ENCODE results near the gene CFDP1.
"Not testable (repeated sequence)": the region's sequence is repeated elsewhere in the genome, so short reads cannot be mapped to it uniquely, and the experiment has no call there.

The CFDP1 gene

DNA sequence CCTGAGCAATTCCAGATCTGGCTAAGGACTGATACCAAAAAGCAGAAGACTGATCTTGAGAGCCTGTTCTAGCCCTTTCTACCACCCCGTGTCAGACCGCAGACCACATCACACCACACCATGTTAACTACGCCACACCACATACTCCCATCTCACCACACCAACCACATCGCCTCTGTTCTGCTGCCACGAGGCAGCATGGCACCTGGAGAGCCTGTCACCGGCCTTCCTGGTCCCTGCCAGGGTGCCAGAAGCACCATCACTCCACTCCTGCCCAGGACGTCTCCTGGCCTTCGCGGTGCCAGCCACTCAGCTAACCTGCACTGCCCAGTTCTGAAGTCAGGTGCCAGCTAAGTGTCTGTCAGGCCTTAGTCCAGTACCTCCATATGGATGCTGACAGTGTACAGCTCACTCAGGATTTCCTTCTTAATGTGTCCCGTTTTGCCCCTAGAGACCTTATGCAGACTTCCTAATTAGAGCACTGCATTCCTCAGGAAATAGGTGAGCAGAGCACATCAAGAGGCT is 144.6 kb downstream of the CFDP1 start:
- peak; percentile 77 to 85 for ATAC-seq

DNA sequence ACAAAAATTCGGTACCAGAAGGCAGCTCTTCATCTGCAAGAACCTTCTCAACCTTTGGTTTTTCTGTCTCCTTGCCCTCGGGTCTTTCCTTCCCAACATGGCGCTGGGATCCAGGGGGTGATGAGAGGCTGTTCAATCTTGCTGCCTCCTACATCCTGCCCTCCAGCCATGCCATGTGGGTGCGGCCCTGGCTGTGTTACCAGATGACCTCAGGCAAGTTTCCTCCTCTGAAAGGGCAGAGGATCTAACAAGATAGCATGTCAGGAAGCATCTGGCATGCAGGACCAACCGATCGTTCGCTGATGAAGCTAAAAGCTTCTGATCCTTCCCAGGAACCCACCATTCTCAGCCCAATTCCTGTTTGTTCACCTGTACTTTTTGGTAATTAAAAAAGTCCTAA is 145.1 kb downstream of the CFDP1 start:
- ATAC-seq: no peak

DNA sequence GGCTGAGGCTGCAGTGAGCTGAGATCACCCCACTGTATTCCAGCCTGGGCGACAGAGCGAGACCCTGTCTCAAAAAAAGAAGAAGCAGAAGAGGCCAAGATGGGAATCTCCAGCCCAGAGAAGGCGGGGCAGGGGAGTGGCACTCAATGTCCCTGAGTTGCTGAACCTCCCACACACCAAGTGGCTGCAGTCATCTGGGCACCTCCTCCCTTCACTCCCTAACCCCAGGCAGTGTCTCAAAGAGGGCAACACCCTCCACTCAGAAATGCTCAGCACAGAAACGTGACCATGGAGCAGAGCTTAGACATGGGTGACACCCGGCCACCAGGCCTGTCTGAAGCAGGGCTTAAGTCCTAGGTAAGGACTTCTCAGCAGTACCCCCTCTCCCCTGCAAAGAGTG is 145.6 kb downstream of the CFDP1 start:
- no peak for ATAC-seq

DNA sequence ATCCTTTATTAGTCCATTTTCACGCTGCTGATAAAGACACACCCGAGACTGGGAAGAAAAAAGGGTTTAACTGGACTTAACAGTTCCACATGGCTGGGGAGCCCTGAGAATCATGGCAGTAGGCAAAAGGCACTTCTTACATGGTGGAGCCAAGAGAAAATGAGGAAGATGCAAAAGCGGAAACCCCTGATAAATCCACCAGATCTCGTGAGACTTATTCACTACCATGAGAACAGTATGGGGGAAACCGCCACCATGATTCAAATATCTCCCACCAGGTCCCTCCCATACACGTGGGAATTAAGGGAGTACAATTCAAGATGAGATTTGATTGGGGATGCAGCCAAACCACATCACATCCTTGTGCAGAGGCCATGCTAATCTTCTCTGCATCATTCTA is 146.9 kb downstream of the CFDP1 start:
- ATAC-seq: no peak

DNA sequence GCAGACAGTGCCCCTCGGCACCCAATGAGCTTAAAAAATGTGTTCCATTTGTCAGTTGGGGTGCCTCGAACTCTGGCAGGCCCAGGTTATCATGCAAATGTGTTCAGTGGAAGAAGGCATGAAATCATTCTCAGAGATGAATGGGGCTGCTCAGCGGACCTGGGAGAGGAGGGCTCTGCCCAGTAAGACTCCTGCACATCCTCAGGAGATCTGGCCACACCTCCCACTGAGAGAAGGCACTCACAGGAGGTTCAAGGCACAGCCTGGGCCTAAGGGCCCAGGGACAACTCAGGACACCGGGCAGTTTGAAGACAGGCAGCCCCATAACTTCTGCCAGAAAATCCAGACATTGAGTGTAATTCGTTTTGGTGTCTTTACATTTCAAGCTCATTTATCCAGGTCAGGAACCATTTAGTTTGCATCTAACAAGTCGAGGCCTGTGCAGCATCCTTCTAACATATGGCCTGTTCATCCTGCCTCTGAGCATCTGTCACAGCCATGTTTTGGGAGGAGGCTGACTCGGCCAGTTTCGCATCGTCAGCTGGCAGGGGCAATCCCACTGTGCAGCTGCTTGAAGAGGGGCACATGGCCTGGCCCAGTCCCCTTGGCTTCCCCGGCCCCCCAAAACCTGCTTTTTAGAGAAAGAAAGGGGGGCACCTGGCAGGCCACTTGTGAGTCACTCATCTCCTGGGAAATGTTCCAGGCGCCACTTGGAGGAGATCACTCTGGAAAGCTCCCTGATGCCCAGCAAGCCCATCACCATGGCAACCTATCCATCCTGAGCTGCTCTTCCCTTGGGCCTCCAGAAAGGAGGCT is 150.6 kb downstream of the CFDP1 start:
- ATAC-seq: no peak

DNA sequence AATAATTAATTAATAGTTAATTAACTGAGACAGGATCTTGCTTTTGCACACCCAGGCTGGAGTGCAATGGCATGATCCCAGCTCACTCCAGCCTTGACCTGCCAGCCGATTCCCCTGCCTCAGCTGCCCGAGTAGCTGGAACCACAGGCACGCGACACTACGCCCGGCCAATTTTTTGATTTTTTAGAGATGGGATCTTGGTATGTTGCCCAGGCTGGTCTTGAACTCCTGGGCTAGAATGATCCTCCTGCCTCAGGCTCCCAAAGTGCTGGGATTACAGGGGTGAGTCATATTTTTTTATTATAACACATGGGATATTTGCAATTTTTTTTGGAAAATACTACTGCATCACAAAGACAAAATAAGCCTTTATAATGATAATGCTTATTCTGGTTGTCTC is 151.5 kb downstream of the CFDP1 start:
- no peak for ATAC-seq

DNA sequence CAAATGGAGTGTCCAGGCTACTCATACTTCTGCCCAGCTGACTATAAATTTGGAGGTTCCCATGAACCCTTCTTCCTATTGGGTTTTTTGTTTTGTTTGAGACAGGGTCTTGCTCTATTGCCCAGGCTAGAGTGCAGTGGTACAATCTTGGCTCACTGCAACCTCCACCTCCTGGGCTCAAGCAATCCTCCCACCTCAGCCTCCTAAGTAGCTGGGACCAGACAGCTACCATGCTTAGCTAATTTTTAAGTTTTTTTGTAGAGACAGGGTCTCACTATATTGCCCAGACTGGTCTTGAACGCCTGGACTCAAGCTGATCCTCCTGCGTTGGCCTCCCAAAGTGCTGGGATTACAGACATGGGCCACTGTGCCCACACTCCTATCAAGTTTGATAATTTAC is 152.3 kb downstream of the CFDP1 start:
- ATAC-seq: not testable (repeated sequence)

DNA sequence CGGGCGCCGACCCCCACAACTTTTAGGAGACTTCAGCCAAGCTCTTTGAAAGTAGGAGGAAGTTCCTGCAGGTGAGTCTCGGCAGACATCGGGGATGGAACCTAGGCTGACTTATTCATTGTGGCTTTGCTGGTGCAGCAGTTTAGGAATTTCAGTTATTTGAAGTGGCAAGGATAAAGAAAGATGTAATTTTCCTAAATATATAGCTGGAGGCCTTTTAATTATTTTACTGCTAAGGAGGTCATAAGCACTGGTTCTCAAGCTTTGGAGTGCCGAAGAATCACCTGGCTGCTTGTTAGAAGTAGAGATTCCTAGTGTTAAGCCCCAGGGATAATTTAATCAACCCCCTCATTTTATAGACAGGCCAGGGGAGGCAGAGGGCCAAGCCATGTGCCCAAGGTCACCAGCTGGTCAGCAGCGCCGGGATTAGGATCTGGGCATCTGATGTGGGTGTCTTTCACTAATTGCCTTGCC is 152.9 kb downstream of the CFDP1 start:
- no peak for ATAC-seq

DNA sequence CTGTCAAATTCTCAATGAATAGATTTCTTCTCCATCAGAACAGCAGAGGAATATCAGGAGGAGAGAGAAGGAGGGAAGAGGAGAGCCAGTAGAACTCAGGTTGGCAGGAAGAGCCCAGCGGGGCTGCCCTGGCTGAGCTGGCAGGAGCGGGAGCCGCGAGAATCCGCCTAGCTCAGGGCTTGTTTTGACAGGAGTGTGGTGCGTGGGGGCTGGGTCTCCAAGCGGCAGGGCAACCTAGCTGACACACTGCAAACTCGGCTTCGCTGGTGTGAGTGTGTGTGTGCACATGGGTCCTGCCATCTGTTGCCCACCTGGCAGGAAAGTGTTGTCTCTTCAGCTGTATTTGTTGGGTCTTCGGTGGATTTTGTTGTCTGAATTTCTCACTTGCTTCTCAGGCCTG is 154.0 kb downstream of the CFDP1 start:
- ATAC-seq: no peak

DNA sequence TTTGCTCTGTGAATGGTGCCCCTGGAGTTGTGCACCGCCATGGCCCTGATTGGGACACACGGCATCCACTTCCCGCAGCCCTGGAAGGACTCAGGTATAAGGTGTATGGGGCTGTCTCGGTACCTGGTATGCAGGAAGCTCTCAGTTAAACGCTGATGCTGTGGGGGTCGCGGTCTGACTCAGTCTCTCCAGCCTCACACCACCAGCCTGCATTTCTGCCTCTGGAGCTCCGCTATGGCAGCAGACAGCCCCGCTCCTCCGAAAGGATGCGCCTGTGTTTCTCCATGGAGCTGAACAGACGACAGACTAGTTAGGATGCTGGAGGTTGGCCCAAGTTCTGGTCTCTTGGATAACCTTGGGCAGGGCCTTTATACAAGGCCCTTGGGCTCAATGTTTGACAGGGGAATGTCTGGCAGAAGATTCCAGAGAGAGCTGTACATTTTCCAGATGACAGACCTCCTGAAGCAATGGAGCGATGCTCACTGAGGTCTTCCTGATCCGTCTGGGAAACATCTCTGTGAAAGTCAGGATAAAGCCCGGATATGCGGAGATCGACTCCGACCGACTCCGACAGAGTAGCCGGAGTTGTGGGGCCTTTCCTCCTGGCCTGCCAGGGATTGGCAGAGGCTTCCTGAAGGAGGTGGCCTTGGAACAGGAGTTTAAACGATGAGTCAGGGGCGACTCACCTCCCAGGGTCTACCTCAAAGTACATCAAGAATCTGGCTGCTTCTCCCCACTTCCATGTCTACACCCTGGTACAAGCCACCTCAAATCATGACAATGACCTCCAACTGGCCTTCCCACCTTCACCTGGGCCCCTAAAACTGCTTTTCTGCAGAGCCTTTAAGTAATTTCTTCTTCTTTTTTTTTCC is 160.0 kb downstream of the CFDP1 start:
- no peak for ATAC-seq

DNA sequence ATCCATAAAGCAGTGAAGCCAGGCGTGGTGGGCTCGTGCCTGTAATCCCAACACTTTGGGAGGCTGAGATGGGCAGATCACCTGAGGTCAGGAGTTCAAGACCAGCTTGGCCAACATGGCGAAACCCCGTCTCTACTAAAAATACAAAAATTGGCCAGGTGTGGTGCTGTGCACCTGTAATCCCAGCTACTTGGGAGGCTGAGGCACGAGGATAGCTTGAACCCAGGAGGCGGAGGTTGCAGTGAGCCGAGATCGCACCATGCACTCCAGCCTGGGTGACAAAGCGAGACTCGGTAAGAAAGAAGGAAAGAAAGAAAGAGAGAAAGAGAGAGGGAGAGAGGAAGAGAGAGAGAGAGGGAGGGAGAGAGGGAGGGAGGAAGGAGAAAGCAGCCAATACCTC is 160.7 kb downstream of the CFDP1 start:
- not testable (repeated sequence) for ATAC-seq

DNA sequence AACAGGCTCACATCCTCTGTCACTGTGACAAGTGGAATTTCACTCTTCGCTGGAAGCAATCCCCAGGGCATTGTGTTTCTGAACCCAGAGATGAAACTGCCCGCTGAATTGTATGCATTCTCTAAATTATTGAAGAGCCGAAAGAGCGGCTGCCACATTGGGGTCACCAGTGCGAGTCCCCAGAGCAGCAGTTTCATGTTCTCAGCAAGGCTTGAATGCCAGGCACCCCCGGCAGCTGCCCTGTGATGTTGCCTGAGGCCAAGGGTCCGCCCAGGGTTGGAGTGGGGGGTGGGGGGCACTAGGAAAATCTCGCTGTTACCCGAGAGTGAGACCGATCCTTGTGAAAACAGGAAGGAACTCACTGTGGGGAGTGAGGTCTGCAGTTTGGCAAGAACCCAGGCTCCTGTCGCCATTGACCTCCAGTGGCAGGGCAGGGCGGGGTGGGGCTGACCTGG is 161.2 kb downstream of the CFDP1 start:
- no peak for ATAC-seq

DNA sequence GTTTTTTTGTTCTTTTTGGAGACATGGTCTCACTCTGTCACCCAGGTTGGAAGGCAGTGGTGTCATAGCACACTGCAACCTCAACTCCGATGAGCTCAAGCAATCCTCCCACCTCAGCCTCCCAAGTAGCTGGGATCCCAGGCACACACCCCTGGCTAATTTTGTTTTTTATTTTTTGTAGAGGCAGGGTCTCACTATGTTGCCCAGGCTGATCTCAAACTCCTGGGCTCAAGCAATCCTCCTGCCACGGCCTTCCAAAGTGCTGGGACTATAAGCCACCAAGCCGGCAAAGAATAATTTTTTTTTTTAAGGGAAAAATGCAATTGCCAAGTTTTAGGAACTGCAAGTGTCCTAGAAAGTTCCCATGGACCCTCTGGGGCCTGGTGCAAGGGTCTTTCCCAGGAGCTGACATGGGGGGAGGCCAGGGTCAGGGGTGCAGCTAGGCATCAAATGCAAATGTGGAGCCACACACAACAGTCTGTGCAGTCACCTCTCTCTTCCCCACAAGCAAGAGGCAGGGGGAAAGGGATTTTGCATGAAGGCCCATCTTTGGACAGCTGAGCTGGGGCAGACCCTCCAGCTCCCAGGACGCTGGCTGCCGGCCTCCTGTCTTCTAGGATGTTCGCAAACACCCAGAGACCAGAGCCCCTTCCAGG is 161.7 kb downstream of the CFDP1 start:
- no peak for ATAC-seq

DNA sequence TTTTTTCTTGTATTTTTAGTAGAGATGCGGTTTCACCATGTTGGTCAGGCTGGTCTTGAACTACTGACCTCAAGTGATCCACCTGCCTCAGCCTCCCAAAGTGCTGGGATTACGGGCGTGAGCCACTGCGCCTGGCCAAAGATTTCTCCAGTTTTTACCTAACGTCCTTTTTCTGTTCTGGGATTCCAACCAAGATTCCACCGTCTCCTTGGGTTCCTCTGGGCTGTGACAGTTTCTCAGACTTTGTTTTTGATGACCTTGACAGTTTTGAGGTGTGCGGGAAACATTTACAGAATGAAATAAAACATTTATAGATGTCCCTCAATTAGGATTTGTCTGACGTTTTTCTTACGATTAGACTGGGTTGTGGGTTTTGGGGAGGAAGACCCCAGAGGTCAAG is 163.9 kb downstream of the CFDP1 start:
- not testable (repeated sequence) for ATAC-seq

DNA sequence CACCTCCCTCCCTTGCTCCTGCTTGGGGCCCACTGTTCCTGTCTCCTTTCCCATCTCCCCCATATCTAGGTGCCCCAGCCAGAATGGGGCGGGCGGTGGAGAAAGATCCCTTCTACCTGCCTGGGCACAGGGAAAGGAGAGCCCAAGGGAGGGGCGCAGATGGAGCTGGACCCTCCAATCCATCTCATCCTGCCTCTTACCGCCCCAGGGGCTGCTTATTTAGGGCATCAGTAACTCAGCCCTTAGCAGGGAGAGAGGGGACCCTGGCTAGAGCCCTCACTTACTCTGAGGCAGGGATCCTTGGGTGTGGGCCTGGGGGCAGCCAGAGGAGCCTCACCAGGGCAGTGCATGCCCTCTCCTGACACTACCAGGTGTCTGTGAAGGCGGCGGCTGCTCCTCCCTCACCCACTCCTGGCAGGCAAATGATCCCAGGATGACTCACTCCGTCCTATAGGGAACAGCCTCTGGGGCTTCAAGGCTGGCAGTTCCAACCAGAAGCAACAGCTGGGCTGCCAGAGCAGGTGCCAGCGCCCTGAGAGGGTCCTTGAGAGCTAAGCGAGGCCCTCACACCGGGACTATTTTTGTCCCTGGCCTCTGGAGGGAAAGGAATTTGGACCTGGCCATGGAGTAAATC is 165.6 kb downstream of the CFDP1 start:
- ATAC-seq: no peak

DNA sequence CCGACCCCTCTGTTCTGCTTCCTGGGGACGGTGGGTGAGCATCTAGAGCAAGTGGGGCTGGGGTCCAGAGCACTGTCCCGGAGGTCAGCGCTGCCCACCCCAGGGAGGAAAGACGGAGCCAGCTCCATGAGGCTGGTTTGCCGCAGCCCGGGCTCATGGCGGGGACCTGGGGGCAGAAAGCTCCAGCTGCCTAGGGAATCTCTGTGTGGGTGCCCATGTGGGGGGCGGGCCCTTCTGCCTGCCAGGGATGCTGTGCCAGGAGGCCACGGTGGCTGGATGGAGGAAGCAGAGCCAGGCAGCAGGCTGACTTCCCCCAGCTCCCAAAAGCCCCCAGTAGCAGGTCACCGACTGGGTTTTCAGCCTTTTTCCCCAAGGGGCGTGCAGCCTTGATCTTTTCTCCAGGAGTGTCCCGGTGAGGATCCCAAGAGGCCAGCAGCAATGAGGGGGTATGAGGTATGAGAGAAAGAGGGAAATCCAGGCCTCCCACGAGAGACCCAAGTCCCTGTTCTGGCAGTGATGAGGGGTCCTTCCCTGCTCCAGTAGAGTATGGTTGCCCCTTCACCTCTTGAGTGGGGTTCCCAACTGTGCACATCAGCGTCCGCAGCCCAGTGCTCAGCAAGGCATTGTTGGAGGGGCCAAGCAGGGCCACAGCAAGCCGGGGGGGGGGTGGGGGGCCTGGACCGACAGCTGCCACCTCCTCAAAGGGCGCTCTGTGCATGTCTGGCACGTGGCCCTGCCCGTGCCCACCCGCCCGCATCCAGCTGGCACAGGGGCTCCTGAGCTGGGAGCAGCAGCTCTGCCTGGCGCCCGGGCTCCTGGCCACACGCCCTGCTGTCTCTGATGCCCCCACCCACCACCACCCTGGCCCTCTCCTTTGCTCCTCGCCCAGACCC is 166.3 kb downstream of the CFDP1 start:
- no peak for ATAC-seq

DNA sequence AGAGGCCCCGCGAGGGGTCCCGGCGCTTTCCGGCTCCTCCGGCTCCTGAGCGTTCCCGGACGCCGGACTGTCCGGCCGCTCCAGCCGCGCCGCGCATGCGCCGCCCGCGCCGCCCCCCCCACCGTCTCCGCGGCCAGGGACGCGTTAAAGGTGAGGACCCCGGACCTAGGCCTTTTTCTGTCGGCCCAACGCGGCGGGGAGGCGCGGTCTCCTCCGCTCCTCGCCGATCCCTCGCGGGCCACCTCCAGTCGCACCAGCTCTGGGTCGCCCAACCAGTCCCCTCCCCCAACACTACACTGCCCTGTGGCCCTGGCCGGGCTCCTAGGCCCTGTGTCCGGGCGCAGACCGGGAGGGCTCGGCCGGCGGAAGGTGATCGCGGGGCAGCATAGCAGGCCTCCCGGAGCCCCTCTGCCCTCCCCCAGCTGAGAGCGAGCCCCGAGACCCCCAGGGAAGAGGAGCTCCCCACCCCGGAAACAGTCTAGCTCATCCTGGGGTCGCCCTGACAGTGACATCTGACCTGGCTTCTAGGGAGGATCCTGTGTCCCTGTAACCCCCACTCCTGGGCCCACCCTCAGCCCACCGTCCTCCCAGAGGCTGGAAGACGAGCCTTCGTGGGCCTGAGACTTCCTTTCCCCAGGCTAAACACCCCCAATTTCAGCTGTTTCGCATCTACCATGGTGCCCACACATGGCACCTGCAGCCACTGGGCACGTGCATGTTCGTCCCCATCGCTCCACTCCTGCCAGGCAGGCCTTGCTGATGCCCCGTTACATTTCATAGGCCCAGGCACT is 167.2 kb downstream of the CFDP1 start:
- ATAC-seq: peak; percentile 25 to 33

DNA sequence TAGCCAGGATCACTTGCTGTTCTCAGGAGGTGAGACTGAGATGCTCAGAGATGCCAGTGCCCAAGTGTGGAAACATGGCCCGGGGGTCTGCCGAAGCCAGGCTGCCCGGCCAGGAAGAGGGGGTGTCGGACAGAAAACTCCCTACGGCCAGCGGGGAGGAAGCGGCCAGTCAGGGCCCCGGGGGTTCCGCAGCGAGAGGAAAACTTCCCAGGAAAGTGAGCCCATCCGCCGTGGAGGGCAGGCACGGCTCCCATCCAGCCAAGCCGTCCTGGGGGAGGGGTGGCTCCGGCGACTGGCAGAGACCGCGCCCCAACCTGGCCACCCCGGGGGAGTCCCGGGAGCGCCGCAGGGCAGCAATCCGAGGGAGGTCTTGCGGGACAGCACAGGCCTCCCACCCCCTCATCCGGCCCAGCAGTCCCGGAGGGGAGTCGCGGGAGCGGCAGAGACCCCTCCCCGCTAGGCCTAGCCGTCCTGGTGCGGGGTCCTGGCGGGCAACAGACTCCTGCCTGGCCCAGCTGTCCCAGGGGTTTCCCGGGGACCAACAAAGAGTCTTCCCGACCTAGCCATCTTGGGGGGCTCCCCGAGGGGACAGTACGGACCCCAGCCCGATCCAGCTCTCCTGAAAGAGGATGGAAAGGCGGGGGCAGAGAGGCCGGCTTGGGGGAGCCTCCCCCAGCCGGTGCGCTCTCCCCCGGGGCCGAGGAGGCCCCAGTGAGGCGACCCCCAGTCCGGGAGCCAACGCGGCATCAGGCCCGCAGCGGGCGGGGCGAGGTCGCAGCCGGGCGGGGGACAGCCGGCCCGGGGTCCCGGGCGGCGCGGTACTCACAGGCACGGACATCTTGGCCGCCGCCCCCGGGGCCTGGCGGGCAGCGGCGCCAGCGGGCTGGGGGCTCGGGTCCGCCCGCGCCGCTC is 168.0 kb downstream of the CFDP1 start:
- no peak for ATAC-seq

DNA sequence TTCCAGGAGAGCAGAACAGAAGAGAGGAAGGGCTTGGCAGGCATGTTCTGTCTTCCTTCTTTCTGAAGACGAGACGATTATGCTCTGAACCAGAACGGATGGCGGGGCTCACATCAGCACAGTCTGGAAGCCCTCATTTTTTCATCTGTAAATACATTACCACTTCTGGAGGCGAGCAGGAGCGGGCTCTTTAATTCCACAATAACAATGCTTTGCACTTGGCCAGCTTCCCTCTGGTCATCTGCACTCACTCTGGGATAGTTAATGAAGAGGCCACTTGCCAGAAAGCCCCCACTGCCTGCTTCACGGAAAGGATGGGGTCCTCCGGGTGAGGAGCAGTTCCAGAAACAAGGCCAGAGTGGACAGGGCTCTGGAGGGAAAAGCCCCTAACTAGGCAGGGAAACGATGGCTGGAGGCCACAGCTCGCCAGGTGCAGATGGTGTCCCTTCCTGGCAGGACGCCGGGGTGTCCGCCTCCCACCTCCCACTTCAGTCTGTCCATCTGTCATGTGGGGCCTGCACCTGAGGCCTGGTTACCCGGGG is 168.8 kb downstream of the CFDP1 start:
- no peak for ATAC-seq
